ENCODE results near the gene MYBPH. TPM values are rescaled to one million over a fixed set of nuclear protein-coding genes. Genes with fewer than 3 reads are reported as not detected.

The MYBPH gene
- total RNA-seq, 5 donors from 2014 or later (not counting 1 experiment from before 2014, with no cell fraction given) = not detected

DNA sequence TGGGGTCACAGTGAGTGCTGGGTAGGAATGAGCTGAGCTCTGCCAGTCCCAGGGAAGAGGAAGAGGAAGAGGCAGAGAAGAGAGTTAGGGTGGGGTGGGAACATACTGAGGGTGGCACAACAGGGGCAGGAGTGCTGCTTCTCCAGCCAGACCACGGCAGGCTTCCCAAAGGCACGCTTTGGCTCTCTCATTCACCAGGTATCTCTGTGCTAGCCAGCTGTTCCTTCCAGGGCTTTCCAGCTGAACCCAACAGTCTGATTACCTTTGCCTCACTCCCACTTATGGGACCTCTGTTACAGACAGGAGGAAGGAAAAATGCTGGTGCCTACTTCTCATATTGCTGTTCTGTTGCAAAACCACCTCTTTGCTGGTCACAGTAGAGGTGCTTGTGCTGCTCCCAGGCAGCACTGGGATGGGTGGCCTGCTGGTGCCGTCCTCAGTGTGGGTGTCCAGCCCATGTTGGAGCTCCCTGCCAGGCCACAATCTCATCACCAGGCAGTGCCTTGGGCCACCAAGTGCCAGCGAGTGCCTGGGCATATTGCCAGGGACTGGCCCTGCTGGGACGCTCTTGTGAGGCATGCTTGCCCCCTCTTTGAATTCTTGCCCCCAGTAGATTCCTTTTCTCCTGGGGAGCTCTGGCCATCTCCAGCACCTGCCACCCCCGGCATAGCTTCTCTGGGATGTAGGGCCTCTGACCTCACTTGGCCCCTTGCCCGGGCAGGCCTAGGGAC, 46.0 kb downstream of the MYBPH start:
- H3K9me3 Mint-ChIP-seq = no peaks in the 10 kb centered on the region
- Histone ChIP-seq H3K4me1 (ENCODE audit: control insufficient read depth in 1 of 2, extremely low read depth in 1 of 2, insufficient read depth in 2 of 2, low read length in 2 of 2) (peaks cover 0 to 12% of the 10 kb centered on the region in 2 experiments), H3K27me3 (replicated peaks in 1 of 2; ENCODE audit: control insufficient read depth in 2 of 2, extremely low read depth in 1 of 2, insufficient read depth in 2 of 2, low read length in 1 of 2) (peaks cover 4 to 73% of the 10 kb centered on the region in 2 experiments), H3K36me3 (ENCODE audit: control insufficient read depth in 2 of 2, extremely low read depth in 1 of 2, insufficient read depth in 1 of 2, low read length in 1 of 2) (no peaks in the 10 kb centered on the region), H3K9me3 (no peaks in the 10 kb centered on the region), H3K4me3 (ENCODE audit: control insufficient read depth in 1 of 2, extremely low read depth in 1 of 2, low read length in 1 of 2) (no peak overlapping the region), H3K27ac (ENCODE audit: low read length) (no peak overlapping the region)
- CTCF ChIA-PET = interaction anchor here in 1 of 2 donors (0.6 kb wide), 1 partner anchor 335 kb away, joined by 6 read pairs; no protein-coding TSS in a partner anchor
- peaks cover 9 to 15% (median 9%) of the 10 kb centered on the region in 3 donors for H3K4me1 Mint-ChIP-seq
- 71% methylated on average over 3 of the region's 7 CpGs for WGBS (ENCODE audit: insufficient coverage)
- POLR2A ChIA-PET = no interaction called here
- no peaks in the 10 kb centered on the region for H3K36me3 Mint-ChIP-seq
- H3K27ac Mint-ChIP-seq = no peak overlapping the region
- ATAC-seq (replicated peaks in 1 of 4) (no peak), DNase-seq (no peak)
- no peak overlapping the region for H3K4me3 Mint-ChIP-seq
- H3K27me3 Mint-ChIP-seq = peaks cover 41 to 58% of the 10 kb centered on the region in 2 donors

DNA sequence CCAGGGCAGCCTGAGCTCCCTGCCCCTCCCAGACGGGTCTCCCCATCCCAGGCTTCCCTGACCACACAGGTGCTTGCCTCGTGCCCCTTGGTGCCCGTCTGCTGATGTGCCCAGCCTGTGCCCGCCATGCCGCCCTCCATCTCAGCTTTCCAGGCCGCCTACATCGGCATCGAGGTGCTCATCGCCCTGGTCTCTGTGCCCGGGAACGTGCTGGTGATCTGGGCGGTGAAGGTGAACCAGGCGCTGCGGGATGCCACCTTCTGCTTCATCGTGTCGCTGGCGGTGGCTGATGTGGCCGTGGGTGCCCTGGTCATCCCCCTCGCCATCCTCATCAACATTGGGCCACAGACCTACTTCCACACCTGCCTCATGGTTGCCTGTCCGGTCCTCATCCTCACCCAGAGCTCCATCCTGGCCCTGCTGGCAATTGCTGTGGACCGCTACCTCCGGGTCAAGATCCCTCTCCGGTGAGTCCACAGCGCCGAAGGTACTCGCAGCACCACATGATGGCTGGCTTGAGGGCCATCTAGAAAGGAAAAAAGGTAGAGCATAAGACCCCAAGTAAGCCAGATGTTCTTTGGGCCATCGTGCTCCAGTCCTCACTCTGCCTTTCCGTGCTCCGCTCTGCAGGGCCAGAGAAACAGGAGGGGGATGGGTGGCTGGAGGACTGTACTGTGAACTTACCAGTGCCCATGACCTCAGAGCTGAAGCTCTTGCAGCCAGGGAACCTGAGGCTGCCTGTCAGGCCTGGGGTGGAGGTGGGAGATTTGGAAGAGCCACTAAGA, 46.7 kb downstream of the MYBPH start:
- peaks cover 0 to 12% of the 10 kb centered on the region in 2 experiments for H3K4me1 ChIP-seq (ENCODE audit: control insufficient read depth in 1 of 2, extremely low read depth in 1 of 2, insufficient read depth in 2 of 2, low read length in 2 of 2)
- no peak for DNase-seq
- peaks cover 4 to 75% of the 10 kb centered on the region in 2 experiments for H3K27me3 ChIP-seq (replicated peaks in 1 of 2; ENCODE audit: control insufficient read depth in 2 of 2, extremely low read depth in 1 of 2, insufficient read depth in 2 of 2, low read length in 1 of 2)
- CTCF ChIA-PET = no interaction called here
- Mint-ChIP-seq H3K9me3 (no peaks in the 10 kb centered on the region), H3K4me1 (peaks cover 9 to 15% (median 9%) of the 10 kb centered on the region in 3 donors), H3K27me3 (peaks cover 44 to 64% of the 10 kb centered on the region in 2 donors), H3K36me3 (no peaks in the 10 kb centered on the region), H3K27ac (no peak overlapping the region), H3K4me3 (peak overlapping the region in 1 of 3 donors; percentile 46)
- ATAC-seq (replicated peaks in 1 of 4) = no peak
- POLR2A ChIA-PET = no interaction called here
- H3K9me3 ChIP-seq = no peaks in the 10 kb centered on the region
- no peaks in the 10 kb centered on the region for H3K36me3 ChIP-seq (ENCODE audit: control insufficient read depth in 2 of 2, extremely low read depth in 1 of 2, insufficient read depth in 1 of 2, low read length in 1 of 2)
- H3K4me3 ChIP-seq (ENCODE audit: control insufficient read depth in 1 of 2, extremely low read depth in 1 of 2, low read length in 1 of 2) = no peak overlapping the region
- no peak overlapping the region for H3K27ac ChIP-seq (ENCODE audit: low read length)
- WGBS (ENCODE audit: insufficient coverage) = 86% methylated on average over 29 of the region's 29 CpGs

DNA sequence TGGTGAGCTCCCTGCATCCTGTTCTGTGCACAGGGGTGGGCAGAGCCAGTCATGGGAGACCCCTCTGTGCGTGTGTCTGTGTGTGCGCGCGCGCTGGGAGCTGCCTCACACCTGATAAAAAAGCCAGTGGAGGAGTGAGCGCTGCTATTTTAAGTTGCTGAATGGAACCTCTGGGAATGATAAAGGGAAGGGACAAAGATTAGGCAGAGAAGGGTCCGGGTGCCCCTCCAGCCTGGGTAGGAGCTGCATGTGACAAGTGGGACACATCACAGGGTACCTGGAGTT, 47.3 kb downstream of the MYBPH start:
- ATAC-seq (replicated peaks in 1 of 4) = peak in 1 of 4 experiments; percentile 16
- Histone ChIP-seq H3K4me3 (ENCODE audit: control insufficient read depth in 1 of 2, extremely low read depth in 1 of 2, low read length in 1 of 2) (peak overlapping the region in 1 of 2 donors; percentile 55), H3K36me3 (ENCODE audit: control insufficient read depth in 2 of 2, extremely low read depth in 1 of 2, insufficient read depth in 1 of 2, low read length in 1 of 2) (no peaks in the 10 kb centered on the region), H3K27ac (ENCODE audit: low read length) (no peak overlapping the region), H3K9me3 (no peaks in the 10 kb centered on the region), H3K27me3 (replicated peaks in 1 of 2; ENCODE audit: control insufficient read depth in 2 of 2, extremely low read depth in 1 of 2, insufficient read depth in 2 of 2, low read length in 1 of 2) (peaks cover 4 to 81% of the 10 kb centered on the region in 2 experiments), H3K4me1 (ENCODE audit: control insufficient read depth in 1 of 2, extremely low read depth in 1 of 2, insufficient read depth in 2 of 2, low read length in 2 of 2) (peaks cover 0 to 12% of the 10 kb centered on the region in 2 experiments)
- Mint-ChIP-seq H3K27me3 (peaks cover 47 to 68% of the 10 kb centered on the region in 2 donors), H3K4me1 (peaks cover 9 to 15% (median 9%) of the 10 kb centered on the region in 3 donors), H3K9me3 (no peaks in the 10 kb centered on the region), H3K4me3 (peak overlapping the region in 1 of 3 donors; percentile 46), H3K36me3 (no peaks in the 10 kb centered on the region), H3K27ac (no peak overlapping the region)
- 45% methylated on average over 7 of the region's 7 CpGs for WGBS (ENCODE audit: insufficient coverage)
- POLR2A ChIA-PET = no interaction called here
- no peak for DNase-seq
- CTCF ChIA-PET = no interaction called here

DNA sequence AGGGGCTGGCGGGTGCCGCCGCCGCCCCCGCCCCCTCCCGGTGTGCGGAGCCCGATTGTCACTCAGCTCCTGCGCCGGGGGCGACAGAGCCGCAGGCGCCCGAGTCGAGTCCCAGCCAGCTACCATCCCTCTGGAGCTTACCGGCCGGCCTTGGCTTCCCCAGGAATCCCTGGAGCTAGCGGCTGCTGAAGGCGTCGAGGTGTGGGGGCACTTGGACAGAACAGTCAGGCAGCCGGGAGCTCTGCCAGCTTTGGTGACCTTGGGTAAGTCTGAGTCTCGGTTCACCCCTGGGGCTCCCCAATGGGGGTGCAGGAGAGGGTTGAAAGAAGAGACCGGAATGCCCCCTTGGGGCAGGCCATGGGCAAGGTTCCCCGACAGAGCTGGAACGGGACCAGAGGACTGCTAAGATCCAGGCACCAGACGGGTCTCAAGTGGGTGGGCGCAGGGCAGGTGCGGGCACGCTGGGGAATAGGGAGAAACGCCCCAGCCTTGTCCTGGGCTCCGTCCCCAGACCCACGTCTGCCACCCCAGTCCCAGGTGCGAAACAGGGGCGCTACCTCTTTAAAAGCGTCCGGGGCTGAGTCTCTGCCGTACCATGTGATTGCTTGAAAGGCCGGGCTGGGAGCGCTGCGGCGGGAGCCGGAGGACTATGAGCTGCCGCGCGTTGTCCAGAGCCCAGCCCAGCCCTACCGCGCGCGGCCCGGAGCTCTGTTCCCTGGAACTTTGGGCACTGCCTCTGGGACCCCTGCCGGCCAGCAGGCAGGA, 47.8 kb downstream of the MYBPH start, which contains the start of gene ADORA1:
TSS of gene ADORA1 (plus strand) at position 61 of the 765 bp plus-strand sequence. CDS start 1,116 bp downstream, outside the sequence.
- no peaks in the 10 kb centered on the region for H3K9me3 ChIP-seq
- Mint-ChIP-seq H3K27me3 (peaks cover 47 to 69% of the 10 kb centered on the region in 2 donors), H3K9me3 (no peaks in the 10 kb centered on the region), H3K36me3 (no peaks in the 10 kb centered on the region), H3K4me1 (peaks cover 9 to 15% (median 9%) of the 10 kb centered on the region in 3 donors), H3K27ac (peak within 1 kb of the TSS in 1 of 2 donors; percentile 37), H3K4me3 (peak within 1 kb of the TSS; percentile 13 to 65 (median 13))
- POLR2A ChIA-PET = interaction anchor here in 1 of 2 donors (0.6 kb wide), 1 partner anchor 196 kb away, joined by 3 read pairs; no protein-coding TSS in a partner anchor
- no peak within 1 kb of the TSS for H3K27ac ChIP-seq (ENCODE audit: low read length)
- H3K4me3 ChIP-seq (ENCODE audit: control insufficient read depth in 1 of 2, extremely low read depth in 1 of 2, low read length in 1 of 2) = peak within 1 kb of the TSS in 1 of 2 donors; percentile 55
- ATAC-seq (replicated peaks in 1 of 4) (peak in 2 of 4 experiments; percentile 23 to 38), DNase-seq (no peak)
- WGBS (ENCODE audit: insufficient coverage) = 2% methylated on average over 50 of the region's 51 CpGs
- CTCF ChIA-PET = no interaction called here
- H3K27me3 ChIP-seq (replicated peaks in 1 of 2; ENCODE audit: control insufficient read depth in 2 of 2, extremely low read depth in 1 of 2, insufficient read depth in 2 of 2, low read length in 1 of 2) = peaks cover 4 to 83% of the 10 kb centered on the region in 2 experiments
- H3K36me3 ChIP-seq (ENCODE audit: control insufficient read depth in 2 of 2, extremely low read depth in 1 of 2, insufficient read depth in 1 of 2, low read length in 1 of 2) = no peaks in the 10 kb centered on the region
- H3K4me1 ChIP-seq (ENCODE audit: control insufficient read depth in 1 of 2, extremely low read depth in 1 of 2, insufficient read depth in 2 of 2, low read length in 2 of 2) = peaks cover 0 to 12% of the 10 kb centered on the region in 2 experiments

DNA sequence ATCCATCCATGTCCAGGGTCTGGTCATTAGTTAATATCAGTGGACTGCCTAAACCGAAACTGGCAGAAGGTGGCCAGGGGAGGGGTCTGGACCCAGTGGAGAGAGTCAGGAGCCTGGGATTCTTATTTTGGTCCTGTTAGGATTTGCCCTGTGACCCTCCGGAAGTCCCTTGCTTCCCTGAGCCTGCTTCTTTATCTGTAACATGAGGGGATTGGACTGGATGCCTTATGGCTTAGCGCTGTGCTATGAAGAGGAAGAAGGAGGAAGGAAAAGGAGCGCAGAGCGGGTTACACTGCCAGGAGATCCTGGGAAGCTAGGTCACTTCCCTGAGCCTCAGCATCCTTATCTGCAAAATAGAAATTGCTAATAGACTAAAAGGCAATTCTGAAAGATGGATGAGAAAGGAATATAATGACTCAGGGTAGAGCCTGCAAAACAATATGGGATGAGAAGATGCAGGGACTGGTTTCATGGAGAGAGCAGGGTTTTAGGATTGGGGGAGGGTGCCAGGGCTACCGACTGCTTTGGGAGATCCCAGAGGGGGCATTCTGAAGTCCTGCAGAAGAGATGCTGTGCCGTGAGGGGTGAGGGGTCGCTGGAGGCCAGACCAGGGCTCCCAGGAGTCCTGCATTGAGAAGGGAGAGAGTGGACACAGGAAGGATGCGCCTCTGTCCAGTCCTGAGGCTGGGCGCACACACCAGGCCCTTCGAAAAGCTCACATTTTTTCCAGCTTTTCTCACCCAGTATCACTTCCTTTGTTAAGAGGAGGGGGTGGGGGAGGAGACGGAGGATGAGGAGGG, 48.6 kb downstream of the MYBPH start:
- H3K27me3 ChIP-seq (replicated peaks in 1 of 2; ENCODE audit: control insufficient read depth in 2 of 2, extremely low read depth in 1 of 2, insufficient read depth in 2 of 2, low read length in 1 of 2) = peaks cover 4 to 87% of the 10 kb centered on the region in 2 experiments
- DNase-seq = no peak

More for the DNA sequence above, 48.6 kb downstream of the MYBPH start:
- CTCF ChIA-PET = no interaction called here
- Histone ChIP-seq H3K4me1 (ENCODE audit: control insufficient read depth in 1 of 2, extremely low read depth in 1 of 2, insufficient read depth in 2 of 2, low read length in 2 of 2) (peaks cover 0 to 12% of the 10 kb centered on the region in 2 experiments), H3K9me3 (no peaks in the 10 kb centered on the region), H3K27ac (ENCODE audit: low read length) (no peak overlapping the region), H3K36me3 (ENCODE audit: control insufficient read depth in 2 of 2, extremely low read depth in 1 of 2, insufficient read depth in 1 of 2, low read length in 1 of 2) (no peaks in the 10 kb centered on the region), H3K4me3 (ENCODE audit: control insufficient read depth in 1 of 2, extremely low read depth in 1 of 2, low read length in 1 of 2) (peak overlapping the region in 1 of 2 donors; percentile 55)
- Mint-ChIP-seq H3K4me3 (peak overlapping the region; percentile 13 to 65 (median 13)), H3K27ac (peak overlapping the region in 1 of 2 donors; percentile 37), H3K4me1 (peaks cover 9 to 15% (median 9%) of the 10 kb centered on the region in 3 donors), H3K36me3 (no peaks in the 10 kb centered on the region), H3K9me3 (no peaks in the 10 kb centered on the region), H3K27me3 (peaks cover 51 to 75% of the 10 kb centered on the region in 2 donors)
- WGBS (ENCODE audit: insufficient coverage) = 17% methylated on average over 5 of the region's 12 CpGs
- ATAC-seq (replicated peaks in 1 of 4) = no peak
- POLR2A ChIA-PET = interaction anchor here in 1 of 2 donors (0.6 kb wide), 1 partner anchor 197 kb away, joined by 3 read pairs; no protein-coding TSS in a partner anchor

All from T-cell (primary cell).